OCI-LY1 (cell line): ENCODE measurements around the gene C1orf87.

ENCODE experiments used
- CTCF ChIP-seq: fragments of 200-600 bp; sonication (generic), shearing (Covaris generic); IDR thresholded peaks from 2 replicates; pipeline ENCODE4 v1.5.1; 2017; ENCODE audit warnings: mild to moderate bottlenecking, antibody characterized with exemption, low read length, moderate library complexity, mixed read lengths
- EZH2 ChIP-seq: fragments of 200-600 bp; sonication (generic), shearing (Covaris generic); IDR thresholded peaks from 2 replicates; pipeline ENCODE4 v1.8.0; 2017; ENCODE audit warnings: borderline replicate concordance, mixed run types, mild to moderate bottlenecking, antibody characterized with exemption, low read length, moderate library complexity, mixed read lengths

GRCh38 chr1:59997479-59998115 is 76.0 kb downstream of the C1orf87 start:
- TF ChIP-seq CTCF = no peak
- no peak for TF ChIP-seq EZH2
